ENCODE data around the gene PRXL2A.
"Not testable (repeated sequence)": the region's sequence is repeated elsewhere in the genome, so short reads cannot be mapped to it uniquely, and the experiment has no call there.

The PRXL2A gene

GRCh38 chr10:80410578-80411145 is 2.3 kb downstream of the PRXL2A start:
- DNase-seq (ENCODE audit: low read depth, low spot score): no peak
- H3K27ac ChIP-seq: no peak overlapping the region

- no peak for DNase-seq (ENCODE audit: low read depth, low spot score)
- H3K27ac ChIP-seq: peak overlapping the region; percentile 52
These were observed 2.9 kb downstream of the PRXL2A start for GRCh38 chr10:80411267-80411668.

GRCh38 chr10:80411681-80412220 is 3.4 kb downstream of the PRXL2A start:
- peak overlapping the region; percentile 52 for H3K27ac ChIP-seq
- DNase-seq (ENCODE audit: low read depth, low spot score): no peak

GRCh38 chr10:80412486-80412885 is 4.1 kb downstream of the PRXL2A start:
- H3K27ac ChIP-seq: peak overlapping the region; percentile 52
- DNase-seq (ENCODE audit: low read depth, low spot score): no peak

- peak; percentile 22 for DNase-seq (ENCODE audit: low read depth, low spot score)
These were observed 5.1 kb downstream of the PRXL2A start for GRCh38 chr10:80413271-80413996.

GRCh38 chr10:80414142-80414895 is 6.0 kb downstream of the PRXL2A start:
- H3K27ac ChIP-seq: peak overlapping the region; percentile 45
- no peak for DNase-seq (ENCODE audit: low read depth, low spot score)

More at GRCh38 chr10:80413271-80413996, 5.1 kb downstream of the PRXL2A start:
- H3K27ac ChIP-seq: peak overlapping the region; percentile 45

- no peak overlapping the region for H3K27ac ChIP-seq
These were observed 7.6 kb downstream of the PRXL2A start for GRCh38 chr10:80415734-80416478.

DNA sequence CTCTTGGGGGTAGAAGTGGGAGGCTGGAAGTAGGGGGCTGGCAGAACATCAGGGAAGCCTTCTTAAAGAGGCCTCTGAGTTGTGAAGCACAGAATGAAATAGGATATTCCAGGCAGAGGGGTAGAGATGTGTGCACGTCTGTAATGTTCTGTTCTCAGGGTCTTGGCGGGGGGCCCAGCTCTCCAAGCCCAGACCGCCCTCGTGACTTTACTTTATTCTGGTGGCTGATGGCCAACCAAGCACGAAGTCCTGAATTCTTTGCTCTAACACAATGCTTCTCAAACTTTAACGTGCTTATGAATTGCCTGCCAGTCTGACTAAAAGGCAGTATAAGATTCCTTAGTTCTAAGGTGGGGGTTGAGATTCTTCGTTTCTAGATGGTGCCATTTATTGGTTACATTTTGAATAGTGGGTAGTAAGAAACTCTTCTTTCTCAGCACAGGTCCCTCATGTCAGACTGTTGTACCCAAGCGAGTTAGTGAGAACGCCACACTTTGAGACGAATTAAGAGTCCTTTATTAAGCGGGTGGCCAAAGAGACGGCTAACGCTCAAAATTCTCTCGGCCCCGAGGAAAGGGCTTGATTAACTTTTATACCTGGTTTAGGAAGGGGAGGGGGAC is 8.2 kb downstream of the PRXL2A start:
- no peak for DNase-seq (ENCODE audit: low read depth, low spot score)
- H3K27ac ChIP-seq: no peak overlapping the region

More at GRCh38 chr10:80415734-80416478, 7.6 kb downstream of the PRXL2A start:
- DNase-seq (ENCODE audit: low read depth, low spot score): no peak

DNA sequence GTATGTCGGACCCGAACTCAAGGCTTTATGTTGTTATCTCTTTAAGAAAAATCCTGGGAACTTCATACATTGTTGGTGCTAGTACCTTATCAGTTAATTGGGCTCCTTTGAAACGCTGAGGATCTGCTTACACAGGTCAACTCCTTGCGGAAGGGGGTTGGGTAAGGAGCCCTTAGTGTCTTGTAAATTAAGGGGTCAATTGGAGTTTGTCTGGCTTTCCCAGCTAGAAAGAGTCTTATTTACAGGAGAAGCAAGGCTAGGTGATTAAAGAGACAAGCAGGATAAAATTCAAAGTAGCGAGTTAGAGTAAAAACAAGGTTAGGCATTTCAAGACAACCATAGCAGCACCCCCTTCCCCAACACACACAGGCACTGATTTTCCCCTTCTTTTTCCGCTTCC is 8.9 kb downstream of the PRXL2A start:
- H3K27ac ChIP-seq; DNase-seq (ENCODE audit: low read depth, low spot score): not testable (repeated sequence)

DNA sequence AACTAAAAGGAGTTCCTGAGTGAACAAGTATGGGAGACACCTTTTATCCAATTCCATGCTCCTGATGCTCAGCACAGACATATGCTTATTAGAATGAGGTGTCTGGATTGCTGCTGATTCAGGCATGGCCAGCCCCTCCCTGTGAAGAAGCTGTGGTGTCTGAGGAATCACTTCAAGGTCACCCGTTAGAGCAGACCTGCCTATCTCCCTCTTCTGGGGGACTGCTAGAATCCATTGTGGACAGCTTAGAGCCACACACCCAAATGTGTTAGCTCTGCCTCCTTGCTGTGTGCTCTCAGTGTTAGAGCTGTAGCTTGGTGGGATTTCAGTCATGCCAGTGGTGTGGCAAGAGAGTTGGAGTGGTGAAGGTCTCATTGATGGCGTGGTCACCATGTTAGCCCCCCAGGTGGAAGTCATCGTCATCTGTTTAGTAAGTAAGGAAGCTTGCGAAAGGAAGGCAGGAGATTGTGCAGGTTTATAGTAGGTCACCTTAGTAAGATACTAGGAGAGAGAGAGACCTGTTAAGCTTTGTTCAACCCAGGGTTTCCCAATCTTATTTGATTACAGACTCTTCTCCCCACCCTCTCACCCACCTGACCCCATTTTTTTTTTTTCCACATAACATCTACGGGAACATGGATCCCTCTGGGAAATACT is 12.8 kb downstream of the PRXL2A start:
- DNase-seq (ENCODE audit: low read depth, low spot score): no peak
- no peak overlapping the region for H3K27ac ChIP-seq

- DNase-seq (ENCODE audit: low read depth, low spot score): no peak
- H3K27ac ChIP-seq: no peak overlapping the region
These were observed 13.6 kb downstream of the PRXL2A start for GRCh38 chr10:80421707-80422536.

- H3K27ac ChIP-seq: no peak overlapping the region
- no peak for DNase-seq (ENCODE audit: low read depth, low spot score)
These were observed 17.6 kb downstream of the PRXL2A start for GRCh38 chr10:80425901-80426300.

DNA sequence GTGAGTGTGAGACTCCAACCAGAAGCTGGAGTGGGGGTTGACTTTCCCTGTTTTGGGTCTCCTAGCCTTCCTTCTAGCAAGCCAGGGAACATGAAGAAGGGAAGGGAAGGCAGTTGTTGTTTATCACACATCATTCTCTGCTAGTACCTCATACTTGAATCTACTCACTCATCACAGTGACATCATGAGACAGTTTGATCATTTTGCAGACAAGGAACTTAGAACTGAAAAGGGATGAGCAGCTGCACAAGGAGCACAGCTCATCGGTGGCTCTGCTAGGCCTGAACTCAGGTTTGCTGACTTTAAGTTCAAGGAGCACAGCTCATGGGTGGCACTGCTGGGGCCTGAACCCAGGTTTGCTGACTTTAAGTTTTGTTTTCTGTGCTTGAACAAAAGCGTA is 19.2 kb downstream of the PRXL2A start:
- no peak overlapping the region for H3K27ac ChIP-seq
- no peak for DNase-seq (ENCODE audit: low read depth, low spot score)

GRCh38 chr10:80429521-80429973 is 21.2 kb downstream of the PRXL2A start:
- H3K27ac ChIP-seq: peak overlapping the region; percentile 71
- peak; percentile 75 for DNase-seq (ENCODE audit: low read depth, low spot score)

- H3K27ac ChIP-seq: no peak overlapping the region
- DNase-seq (ENCODE audit: low read depth, low spot score): no peak
These were observed 24.8 kb downstream of the PRXL2A start for GRCh38 chr10:80433134-80433533.

DNA sequence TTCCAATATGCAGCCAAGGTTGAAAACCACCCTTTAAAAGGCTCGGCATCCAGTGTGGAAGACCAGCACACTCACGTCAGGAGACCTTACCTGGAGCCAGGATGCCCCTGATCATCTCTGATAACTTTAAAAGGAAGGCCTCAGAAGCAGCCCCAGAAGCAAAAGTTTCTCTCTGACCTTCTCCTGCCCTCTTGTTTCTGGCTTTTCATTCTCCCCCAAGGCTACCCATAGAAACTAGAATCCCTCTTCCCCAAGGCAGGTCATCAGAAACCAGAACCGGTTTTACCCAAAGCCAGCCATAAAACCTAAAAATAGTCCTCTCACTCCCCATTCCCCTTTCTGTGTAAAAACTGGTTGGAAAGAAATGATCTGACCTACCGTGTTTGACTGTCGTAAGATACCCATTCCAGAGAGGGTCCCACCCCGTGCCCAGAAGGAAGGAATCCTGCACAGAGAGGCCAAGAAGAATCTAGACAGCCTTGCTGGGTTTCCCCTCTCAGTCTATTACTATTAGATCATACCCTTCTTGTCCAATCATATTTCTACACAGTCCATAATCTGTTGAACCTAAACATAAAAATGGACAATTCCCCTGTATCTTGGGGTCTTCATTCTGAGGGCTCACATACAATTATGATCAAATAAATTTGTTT is 28.2 kb downstream of the PRXL2A start:
- H3K27ac ChIP-seq: no peak overlapping the region
- DNase-seq (ENCODE audit: low read depth, low spot score): no peak

DNA sequence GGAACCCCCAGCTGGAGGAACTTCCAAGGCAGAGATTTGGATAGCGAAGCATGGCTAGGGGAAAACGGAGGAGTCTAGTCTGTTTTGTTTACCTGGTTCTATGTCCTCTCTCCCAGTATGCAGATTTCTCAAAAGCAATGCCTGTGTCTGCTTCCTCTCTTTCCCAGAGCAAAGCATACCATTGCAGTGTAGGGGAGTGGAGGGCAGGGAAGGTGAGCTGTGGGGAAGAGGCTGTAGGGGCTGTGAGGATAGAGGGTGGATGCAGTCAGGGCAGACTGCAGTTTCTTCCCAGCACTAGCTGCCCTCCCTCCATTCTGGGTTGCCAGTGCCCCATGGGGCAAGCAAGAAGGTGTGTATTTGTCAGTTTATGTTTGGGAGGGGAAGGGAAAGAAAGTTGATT is 28.9 kb downstream of the PRXL2A start:
- no peak for DNase-seq (ENCODE audit: low read depth, low spot score)
- H3K27ac ChIP-seq: no peak overlapping the region

- no peak overlapping the region for H3K27ac ChIP-seq
- DNase-seq (ENCODE audit: low read depth, low spot score): no peak
These were observed 33.5 kb downstream of the PRXL2A start for GRCh38 chr10:80441831-80442230.
